Inflammatory macrophage treated with lipopolysaccharide for 4 hours (primary cell): ENCODE data around the gene KRT17.
"Not testable (repeated sequence)": the region's sequence is repeated elsewhere in the genome, so short reads cannot be mapped to it uniquely, and the experiment has no call there.

Source experiments
- DNase-seq: peaks from one replicate; pipeline ENCODE4 v3.0.0-alpha.2; 2020

The KRT17 gene

DNA sequence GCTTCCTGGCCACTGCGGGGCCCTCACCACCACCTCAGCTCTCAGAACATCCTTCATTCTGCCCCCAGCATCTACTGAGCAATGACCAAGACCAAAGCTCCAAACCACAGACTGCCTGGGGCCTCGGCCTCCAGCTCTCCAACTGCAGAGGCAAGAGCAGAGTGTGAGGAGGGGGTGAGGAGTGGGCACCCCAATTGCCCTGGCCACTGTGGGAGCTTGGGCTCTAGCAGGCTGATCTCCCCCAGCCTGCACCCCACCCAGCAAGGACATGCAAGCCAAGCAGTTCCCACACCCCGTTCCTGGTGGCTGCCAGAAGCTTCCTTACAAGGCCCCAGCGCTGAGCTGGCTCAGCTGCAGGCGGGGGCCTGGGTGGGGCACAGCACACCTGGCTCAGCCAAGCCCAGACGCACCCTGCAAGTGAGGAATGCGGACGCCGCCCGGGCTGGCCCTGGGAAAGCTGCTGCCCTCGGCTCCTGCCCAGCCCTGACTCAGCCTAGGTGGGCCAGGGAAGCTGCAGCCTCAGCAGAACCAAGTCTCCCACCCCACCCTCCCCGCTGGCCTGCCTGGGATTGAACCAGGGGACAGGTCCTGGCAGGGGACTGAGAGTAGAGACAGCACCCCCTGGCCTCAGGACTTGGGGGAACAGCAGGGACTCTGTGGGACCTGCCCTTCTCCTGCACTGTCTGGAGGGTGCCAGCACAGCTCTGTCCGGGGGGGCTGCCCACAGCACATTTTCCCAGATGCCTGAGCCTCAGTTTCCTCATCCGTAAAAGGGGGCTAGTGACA is 29.7 kb upstream of the KRT17 start:
- DNase-seq, result no peak

DNA sequence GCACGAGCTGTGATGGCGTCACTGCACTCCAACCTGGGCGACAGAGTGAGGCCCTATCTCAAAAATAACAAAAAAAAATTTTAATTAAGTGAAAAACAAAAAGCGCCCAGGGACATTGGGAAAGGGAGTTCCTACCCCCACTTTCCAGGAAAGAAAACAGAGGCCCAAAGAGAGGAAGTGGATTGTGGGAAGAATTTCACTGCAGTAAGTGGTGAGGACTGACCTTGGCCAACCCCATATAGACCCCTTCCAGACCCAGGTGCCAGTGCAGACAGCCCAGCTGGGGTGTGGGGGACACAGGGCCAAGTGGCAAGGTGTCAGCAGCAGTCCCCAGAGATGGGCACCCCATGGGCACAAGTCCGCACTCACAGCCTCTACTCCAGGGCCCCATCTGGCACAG is 29.0 kb upstream of the KRT17 start:
- DNase-seq, result no peak

DNA sequence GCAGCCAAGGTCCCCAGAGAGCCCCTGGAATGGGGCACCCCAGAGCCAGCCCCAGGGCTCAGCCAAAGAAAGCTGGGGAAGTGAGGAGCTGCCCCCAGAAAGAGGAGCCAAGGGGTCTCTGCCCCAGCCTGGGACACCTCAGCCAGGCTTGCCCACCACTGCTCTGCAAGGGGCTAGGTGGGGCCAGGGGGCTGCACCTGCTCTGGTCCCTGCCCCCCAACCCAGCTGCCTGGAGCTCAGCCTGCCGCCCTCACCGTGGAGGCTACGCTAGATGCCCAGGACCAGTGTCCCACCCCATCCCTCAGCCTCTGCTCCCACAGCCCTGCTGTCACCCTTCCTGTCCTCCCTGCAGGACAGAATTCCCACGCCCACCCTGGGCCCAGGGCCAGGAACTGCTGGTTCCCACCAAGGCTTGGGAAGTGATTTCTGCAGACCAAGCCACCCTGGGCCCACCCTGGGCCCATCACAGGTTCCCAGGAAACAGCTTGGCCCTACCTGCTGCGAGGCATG is 28.1 kb upstream of the KRT17 start:
- no peak for DNase-seq

DNA sequence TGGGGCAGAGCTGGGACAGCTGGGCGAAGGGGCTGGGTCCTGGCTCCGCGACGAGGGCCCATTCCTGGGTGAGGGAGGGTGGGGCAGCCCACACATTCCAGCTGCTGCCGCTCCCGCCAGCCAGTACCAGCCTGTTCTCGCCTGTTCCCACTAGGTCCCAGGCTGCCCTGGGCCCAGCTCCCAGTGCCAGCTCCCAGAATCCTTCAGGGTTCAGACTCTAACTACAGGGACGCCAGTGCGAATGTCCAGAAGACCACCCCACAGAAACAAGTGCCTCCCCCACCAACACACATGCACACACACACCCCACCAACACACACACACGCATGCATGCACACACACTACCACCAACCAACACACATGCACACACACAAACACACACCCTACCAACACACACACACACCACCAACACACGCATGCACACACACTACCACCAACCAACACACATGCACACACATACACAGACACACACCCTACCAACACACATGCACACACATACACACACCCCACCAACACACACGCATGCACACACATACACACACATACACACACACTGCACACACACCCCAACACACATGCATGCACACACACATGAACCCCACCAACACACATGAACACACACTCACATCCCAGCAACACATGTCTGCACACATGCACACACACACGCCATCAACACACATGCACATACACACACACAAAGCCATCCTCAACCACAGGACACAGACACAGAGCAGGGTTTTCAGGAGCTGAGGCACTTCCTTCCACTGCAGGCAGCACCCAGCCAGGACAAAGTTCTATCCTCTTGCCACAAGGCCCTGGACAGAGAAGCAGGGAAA is 27.5 kb upstream of the KRT17 start:
- DNase-seq, result no peak

DNA sequence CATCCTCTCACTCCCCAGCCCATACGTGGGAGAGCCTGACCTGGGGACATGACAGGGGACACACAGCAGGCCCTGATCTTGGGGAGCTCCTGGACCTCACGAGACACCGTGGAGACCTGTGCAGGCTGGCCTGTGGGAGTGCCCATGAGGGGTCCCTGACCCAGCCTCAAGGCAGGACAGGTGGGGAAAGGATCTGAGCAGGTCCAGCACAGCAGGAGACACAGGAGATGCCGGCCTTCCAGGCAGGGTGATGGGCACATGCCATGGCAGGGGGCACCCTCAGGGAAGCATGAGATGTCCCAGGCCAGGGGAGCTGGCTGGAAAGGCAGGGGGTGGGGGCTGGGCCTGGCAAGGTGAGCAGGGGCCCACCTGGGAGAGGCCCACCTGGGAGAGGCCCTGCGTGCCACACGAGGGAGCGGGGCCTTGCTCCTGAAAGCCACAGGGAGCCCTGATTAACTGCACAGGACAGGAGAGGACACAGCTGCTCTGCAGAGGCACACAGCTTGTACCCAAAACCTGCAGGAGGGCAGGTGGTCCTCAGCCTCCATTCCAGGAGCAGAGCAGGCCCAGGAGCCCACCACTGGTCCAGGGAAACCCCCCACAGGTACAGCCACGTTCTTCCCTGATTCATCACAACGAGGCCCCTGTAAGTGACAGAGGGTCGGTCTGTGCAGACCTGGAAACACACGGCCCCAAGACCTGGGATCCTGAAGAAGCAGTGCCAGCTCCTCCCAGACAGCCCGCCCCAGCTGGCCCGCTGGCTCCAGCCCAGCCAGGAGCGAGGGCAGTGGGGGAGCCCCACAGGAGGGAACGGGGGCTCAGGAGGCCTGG is 26.6 kb upstream of the KRT17 start:
- DNase-seq, result no peak

DNA sequence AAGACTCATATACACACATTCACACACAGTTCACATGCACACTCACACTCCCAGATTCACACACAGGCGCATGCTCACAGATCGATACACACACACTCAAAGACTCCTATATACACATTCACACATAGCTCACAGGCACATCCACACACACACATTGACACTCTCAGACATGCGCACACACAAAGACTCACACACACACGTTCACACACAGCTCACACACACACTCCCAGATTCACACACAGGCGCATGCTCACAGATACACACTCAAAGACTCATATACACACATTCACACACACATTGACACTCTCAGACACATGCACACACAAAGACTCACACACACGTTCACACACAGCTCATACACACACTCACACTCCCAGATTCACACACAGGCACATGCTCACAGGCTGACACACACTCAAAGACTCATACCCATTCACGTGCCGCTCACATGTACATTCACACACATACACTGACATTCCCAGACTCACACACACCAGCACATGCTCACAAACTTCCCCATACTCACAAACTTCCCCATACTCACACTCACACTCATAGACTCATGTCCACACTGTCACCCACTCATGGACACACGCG is 25.6 kb upstream of the KRT17 start:
- DNase-seq, result no peak

DNA sequence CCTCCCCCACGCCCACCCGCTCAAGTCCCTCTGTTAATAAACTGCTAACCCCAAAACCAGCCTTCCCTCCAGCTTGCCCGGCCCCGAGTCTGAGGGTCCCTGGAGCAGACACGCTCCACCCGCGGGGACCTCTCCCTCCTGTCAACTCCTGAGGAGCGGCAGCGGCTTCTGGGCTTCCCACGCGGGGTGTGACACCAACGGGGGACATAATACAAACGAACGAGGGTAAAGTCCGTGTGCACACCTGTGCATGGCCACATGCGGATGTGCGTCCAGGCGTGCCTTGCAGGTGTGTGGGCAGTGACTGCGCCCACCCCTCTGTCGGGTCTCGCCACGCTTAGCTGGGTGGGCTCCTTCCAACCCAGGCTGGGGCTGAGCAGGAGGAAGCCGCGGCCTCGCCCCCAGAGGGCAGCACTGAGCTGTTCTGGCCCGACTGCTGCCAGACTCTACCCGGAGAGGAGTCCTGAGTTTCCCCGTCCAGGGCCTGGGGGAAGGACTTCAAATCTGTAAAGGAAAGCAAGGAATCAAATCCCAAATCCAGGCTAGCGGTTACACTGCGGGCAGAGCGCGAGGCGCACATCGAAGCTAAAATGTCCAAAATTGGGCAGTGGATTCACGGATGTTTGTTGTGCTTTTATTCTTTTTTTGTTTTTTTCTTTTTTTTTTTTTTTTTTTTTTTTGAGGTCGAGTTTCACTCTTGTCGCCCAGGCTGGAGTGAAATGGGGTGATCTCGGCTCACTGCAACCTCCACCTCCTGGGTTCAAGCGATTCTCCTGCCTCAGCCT is 24.2 kb upstream of the KRT17 start:
- peak; percentile 78 for DNase-seq

DNA sequence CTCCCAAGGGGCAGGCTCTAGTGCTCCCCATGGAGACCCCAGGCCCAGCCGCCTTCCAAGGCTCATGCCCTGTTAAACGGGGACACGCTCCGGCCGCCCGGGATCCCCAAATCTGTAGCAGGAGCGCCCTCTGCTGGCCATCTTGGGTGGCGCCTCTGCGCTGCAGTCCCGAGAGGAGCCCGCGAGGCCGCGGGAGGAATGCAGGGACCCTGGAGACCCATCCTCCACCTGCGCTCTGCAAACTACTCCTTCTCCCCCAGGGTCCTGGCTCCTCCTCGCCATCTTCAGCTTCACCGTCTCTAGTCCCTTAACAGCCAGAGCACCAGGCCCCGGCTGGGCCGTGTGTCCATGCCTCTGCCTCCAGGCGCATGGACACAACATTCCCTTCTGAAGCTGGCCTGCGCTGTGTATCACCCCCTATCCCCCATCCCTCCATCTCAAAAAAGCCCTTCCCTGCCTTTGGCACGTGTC is 23.6 kb upstream of the KRT17 start:
- DNase-seq, result peak; percentile 76

DNA sequence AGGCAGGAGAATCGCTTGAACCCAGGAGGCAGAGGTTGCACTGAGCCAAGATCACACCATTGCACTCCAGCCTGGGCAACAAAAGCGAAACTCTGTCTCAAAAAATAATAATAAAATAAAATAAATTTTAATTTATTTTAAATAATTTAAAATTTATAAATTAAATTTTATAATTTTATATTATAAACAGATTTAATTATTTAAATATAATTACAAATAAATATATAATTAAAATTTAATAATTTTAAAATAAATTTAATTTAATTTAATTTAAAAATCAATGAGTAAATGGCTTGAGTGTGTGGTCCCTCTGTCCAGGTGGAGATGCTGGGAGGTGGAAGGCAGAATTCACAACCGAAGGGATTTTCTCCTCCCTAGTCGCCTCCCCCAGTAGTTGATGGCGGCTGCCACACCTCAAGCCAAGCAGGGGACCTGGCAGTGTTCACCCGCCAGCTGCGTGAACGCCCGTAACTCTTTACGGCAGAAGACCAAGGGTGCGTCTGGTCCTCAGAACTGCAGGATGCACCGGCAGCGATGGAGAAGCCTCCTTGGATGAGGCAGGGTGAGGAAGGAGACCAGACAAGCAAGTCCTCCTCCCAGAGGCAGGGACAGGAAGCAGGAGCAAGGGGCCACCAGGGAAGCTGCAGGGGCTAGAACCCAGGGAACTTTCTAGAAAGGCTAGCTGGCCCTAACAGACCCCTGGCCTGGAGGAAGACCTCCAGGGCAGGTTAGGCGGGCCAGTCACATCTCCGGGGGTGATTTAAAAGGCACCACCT is 22.9 kb upstream of the KRT17 start:
- DNase-seq, result no peak

DNA sequence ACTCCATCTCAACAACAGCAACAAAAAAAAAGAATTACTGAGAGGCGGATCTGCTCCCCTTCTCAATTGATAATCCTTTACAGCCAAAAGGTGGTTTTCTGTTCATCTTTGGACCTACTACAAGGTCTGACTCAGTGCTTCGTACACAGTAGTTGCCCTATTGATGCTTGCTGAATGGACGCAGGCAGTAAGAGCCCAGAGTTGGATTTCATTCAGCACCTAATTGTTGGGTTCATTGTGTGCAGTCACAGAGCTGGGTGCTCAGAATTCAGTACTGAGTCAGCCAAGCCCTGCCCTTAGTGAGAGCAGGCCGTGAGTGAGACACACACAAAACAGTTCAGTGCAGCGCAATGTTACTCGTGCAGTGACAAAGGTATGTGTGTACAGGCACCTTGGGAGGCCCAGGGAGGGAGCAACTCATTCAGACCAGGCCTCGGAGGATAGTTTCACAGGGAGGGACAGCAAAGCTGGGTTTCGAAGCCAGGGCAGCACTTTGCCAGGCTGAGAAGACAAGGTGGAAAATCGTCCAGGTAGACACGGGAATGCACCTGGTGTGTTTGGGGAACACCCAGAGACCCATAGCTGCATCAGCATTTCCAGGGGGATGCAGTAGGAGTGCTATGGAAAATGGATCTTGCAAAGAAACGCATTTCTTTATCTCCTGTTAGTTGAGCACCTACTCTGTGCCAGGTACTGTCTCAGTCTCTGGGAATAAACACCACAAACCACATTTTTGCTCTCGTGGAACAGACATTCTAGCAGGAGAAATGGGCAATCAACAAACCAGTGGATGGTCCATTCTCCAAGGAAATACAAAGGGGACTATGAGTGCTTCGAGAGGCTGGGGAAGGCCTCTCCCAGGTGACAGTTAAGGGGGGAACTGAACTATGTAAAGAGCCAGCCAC is 18.1 kb upstream of the KRT17 start:
- DNase-seq, result no peak

DNA sequence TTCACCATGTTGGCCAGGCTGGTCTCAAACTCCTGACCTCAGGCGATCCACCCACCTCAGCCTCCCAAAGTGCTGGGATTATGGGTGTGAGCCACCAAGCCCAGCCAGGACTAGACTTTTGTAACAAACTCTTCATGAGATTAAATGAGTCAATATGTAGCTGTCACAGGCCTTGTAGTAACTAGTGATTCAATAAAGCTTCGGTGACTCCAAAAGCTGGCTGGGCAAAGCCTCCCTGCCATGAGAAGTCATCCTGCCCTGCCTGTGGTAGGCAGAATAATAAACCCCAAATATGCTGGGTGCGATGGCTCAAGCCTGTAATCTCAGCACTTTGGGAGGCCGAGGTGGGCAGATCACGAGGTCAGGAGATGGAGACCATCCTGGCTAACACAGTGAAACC is 16.2 kb upstream of the KRT17 start:
- not testable (repeated sequence) for DNase-seq

DNA sequence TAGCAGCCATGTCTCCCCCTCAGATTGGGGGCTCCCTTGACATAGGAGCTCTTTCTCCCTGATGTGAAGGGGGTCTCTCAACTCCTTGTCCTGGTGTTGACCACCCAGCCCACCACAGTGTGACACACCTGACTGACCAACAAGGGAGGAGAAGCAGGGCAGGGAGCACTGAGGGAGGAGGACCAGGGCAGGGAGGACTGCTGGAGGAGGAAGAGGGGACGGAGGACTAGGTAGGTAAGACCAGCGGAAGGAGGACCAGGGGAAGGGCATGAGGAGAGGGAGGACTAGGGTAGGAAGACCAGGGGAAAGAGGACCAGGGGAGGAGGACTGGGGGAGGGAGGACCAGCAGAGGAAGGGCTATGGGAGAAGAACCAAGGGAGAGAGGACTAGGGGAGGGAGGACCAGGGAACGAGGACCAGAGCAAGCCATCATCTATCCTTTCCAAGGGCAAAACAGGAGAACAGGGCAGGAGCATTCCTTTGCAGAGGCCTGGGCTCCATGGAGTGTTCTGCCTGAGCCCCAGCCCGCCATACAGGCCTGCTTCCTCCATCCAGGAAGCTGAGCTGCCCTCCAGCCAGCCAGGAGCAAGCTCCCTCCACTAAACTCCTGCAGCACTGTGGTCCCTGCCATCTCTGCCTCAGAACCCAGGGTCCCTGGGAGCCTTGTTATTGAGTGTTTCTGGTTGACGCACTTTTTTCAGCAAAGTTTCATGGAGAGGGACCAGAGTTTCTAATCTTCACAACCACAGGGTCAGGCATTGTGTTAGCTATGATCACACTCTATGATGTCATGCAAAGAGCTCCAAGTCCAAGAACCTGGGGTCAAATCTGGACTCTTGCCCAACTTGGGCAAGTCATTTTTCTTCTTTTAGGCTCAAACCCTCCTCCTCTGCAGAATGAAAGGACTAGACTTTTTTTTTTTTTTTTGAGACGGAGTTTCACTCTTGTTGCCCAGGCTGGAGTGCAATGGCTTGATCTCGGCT is 15.4 kb upstream of the KRT17 start:
- peak; percentile 12 for DNase-seq

DNA sequence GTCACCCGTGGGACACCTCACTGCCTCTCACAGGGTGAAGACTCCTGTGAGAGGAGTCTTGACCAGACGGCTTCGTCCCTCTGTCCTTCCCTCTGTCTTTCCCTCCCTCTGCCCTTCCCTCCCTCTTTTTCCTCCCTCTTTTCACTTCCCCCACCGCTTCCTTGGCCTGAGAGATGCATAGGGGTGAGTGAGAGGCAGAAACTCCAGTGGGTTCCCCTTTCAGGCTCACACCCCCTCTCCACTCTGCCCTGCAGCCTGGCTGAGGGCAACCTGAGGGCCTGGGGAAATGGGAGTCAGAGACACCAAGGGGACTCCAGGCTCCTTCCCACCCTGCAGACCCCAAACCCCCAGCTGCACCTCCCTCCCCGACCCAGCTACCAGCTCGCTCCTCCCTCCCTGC is 14.6 kb upstream of the KRT17 start:
- DNase-seq, result peak; percentile 21

DNA sequence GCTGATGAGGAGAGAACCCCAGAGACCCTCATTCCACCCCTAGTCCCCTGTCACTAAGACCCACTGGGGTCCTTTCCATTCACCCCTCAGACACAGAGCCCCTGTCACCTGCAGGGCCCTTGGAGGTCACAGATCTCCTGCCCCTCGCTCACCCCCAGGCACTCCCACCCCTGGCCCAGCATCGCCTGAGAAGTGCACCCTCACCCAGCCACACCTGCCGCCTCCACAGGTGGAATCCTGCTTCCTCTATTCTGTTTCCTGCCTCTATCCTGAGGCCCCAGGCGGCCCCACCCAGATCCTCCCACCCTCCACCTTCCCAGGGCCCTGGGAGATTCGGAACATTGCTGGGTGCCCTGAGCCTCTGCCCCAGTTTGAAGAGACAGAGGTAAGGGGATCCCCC is 13.8 kb upstream of the KRT17 start:
- DNase-seq, result no peak

DNA sequence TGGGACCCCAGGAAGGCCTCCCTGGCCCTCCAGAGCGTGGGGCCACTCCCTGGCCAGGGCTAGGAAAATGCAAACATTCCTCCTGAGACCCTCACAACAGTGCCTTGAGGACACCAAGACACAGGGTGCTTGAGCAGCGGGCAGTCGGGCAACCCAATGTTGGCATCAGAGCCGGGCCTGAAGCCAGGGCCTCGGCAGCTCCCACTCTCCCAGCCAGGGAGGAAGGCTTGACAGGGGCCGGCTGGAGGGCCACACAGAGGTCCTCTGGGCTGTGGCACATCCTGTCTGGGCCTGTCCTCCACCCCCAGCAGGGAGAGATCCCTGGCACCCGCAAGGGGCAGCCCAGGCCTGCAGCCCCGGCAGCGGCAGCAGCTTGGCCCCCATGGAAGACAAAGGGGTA is 12.3 kb upstream of the KRT17 start:
- DNase-seq, result no peak

DNA sequence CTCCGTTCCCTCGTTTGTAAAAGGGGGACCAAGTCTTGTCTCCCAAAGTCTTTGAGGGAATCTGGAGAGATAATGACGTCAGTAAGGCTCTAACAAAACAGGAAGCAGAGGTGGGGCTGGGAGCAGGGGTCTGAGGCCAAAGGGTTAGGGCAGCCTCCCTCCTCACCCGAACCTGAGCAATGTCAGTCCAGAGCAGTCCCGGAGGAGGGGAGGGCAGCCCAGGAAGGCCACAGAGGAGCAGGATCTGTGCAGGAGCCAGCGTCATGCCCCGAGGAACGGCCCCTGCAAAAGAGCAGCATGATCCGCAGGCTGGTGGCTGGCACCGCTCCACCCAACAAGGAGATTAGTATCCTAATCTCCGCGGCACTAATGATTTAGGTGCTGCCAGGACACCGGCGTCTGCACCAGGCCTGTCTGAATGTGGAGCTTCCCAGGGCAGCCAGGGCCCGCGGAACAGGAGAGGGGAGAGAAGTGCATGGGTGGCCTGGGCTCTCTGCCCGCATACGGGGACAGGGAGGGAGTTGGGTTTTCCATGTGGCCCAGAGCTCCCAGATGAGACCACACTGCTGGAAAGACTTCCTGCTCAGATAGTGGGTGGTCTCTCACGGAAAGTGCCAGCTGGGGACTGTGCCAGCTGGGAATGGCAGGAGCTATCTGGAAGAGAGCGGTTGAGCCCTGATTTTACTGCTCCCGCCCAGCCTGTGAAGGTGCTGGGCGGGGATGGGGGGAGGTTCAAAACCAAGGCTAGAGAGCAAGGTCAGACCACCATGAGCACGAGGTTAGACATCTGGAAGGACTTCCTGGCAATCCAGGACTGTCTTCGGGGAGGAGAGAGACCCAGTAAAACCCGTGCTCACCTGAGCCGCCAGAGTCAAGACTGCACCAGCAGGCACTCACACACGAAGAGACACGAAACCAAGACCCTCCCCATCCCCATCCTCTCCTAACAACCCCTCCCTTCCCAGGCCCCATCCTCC is 11.0 kb upstream of the KRT17 start:
- no peak for DNase-seq

DNA sequence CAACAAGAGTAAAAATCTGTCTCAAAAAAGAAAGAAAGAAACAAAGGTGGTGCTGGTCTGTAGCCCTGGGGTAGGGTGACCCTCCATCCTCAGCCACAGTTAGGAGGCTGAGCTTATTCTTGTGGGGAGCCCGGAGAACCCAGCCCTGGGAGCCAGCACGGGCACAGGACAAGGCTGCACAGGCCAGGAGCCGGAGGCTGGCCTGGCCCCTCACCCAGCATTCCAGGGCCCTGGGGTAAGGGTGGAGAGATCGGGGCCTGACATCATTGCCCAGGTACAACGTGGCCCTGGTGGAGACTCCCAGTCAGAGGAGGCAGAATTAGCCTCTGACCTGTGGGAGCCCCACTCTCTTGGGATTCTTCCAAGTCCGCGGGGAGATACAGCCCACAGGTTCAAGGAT is 10.3 kb upstream of the KRT17 start:
- no peak for DNase-seq
